ENCODE results near the gene MIDN. TPM values are rescaled to one million over a fixed set of nuclear protein-coding genes. Genes with fewer than 3 reads are reported as not detected.
"Not testable (repeated sequence)": the region's sequence is repeated elsewhere in the genome, so short reads cannot be mapped to it uniquely, and the experiment has no call there.

Gene MIDN
- total RNA-seq, 2 donors from 2014 or later = 202 to 276 TPM

GRCh38 chr19:1296078-1296477 lies 47.7 kb downstream of the MIDN start:
- DNase-seq = no peak
- no peak for ATAC-seq
- intact Hi-C loops (cut with DNase I, micrococcal nuclease) = no loop called here

GRCh38 chr19:1296575-1297271 lies 48.3 kb downstream of the MIDN start:
- intact Hi-C loops (cut with DNase I, micrococcal nuclease) = no loop called here
- DNase-seq (no peak), ATAC-seq (no peak)

- ATAC-seq (no peak), DNase-seq (no peak)
- intact Hi-C loops (cut with DNase I, micrococcal nuclease) = no loop called here
These were observed 49.9 kb downstream of the MIDN start for GRCh38 chr19:1298235-1298634.

- ATAC-seq = no peak
- DNase-seq = no peak
- intact Hi-C loops (cut with DNase I, micrococcal nuclease) = no loop called here
These were observed 51.4 kb downstream of the MIDN start for GRCh38 chr19:1299801-1300200.

GRCh38 chr19:1300744-1301490 lies 52.5 kb downstream of the MIDN start:
- intact Hi-C loops (cut with DNase I, micrococcal nuclease) = no loop called here
- DNase-seq = no peak
- no peak for ATAC-seq

GRCh38 chr19:1302533-1303239 lies 54.3 kb downstream of the MIDN start:
- ATAC-seq = no peak
- intact Hi-C loops (cut with DNase I, micrococcal nuclease) = no loop called here
- no peak for DNase-seq

- ATAC-seq (peak; percentile 97), DNase-seq (peak; percentile 74 to 79)
- intact Hi-C loops (cut with DNase I, micrococcal nuclease) = no loop called here
These were observed 56.0 kb downstream of the MIDN start for GRCh38 chr19:1304197-1304924.

- ATAC-seq; DNase-seq; intact Hi-C loops (cut with DNase I, micrococcal nuclease): not testable (repeated sequence)
These were observed 57.0 kb downstream of the MIDN start for GRCh38 chr19:1305354-1305753.

- ATAC-seq = no peak
- no peak for DNase-seq
- intact Hi-C loops (cut with DNase I, micrococcal nuclease) = no loop called here
These were observed 58.9 kb downstream of the MIDN start for GRCh38 chr19:1307320-1307719.

- DNase-seq = no peak
These were observed 59.4 kb downstream of the MIDN start for GRCh38 chr19:1307755-1308303.

GRCh38 chr19:1308718-1309117 lies 60.3 kb downstream of the MIDN start:
- no peak for DNase-seq
- intact Hi-C loops (cut with DNase I, micrococcal nuclease) = no loop called here
- ATAC-seq = no peak

More at GRCh38 chr19:1307755-1308303, 59.4 kb downstream of the MIDN start:
- intact Hi-C loops (cut with DNase I, micrococcal nuclease) = no loop called here
- ATAC-seq = no peak

Other genes starting within 250 kb of the MIDN start
- gene GRIN3B, start 248.2 kb upstream of the MIDN start, total RNA-seq = not detected
- 100 to 1,000 TPM; 185 to 224 TPM for gene TMEM259, start 227.5 kb upstream of the MIDN start, total RNA-seq
- not detected for gene RNU6-2, start 227.1 kb upstream of the MIDN start, total RNA-seq
- gene CNN2, start 222.0 kb upstream of the MIDN start, total RNA-seq = 100 to 1,000 TPM in 1 of 2 donors, 10 to 100 TPM in 1; 76.6 to 106 TPM
- gene ABCA7, start 208.5 kb upstream of the MIDN start, total RNA-seq = 10 to 100 TPM; 23.3 to 35.1 TPM
- 10 to 100 TPM; 37.9 to 47.2 TPM for gene ARHGAP45, start 181.4 kb upstream of the MIDN start, total RNA-seq
- gene POLR2E, start 153.2 kb upstream of the MIDN start, total RNA-seq = 100 to 1,000 TPM; 116 to 141 TPM
- 100 to 1,000 TPM; 162 to 176 TPM for gene GPX4, start 144.6 kb upstream of the MIDN start, total RNA-seq
- gene SBNO2, start 74.3 kb upstream of the MIDN start, total RNA-seq = 10 to 100 TPM; 58.6 to 71.9 TPM
- gene STK11, start 42.8 kb upstream of the MIDN start, total RNA-seq = 10 to 100 TPM; 71.8 to 91.8 TPM
- gene CBARP, start 10.6 kb upstream of the MIDN start, total RNA-seq = under 1 TPM; 0.21 to 0.50 TPM
- gene ATP5F1D, start 6.8 kb upstream of the MIDN start, total RNA-seq = 100 to 1,000 TPM; 341 to 530 TPM
- 100 to 1,000 TPM; 220 to 267 TPM for gene CIRBP, start 20.7 kb downstream of the MIDN start, total RNA-seq
- gene FAM174C, start 26.9 kb downstream of the MIDN start, total RNA-seq = 10 to 100 TPM; 43.7 to 48.9 TPM
- gene EFNA2, start 37.3 kb downstream of the MIDN start, total RNA-seq = 10 to 100 TPM; 83.8 to 85.4 TPM
- 100 to 1,000 TPM; 141 to 178 TPM for gene NDUFS7, start 135.3 kb downstream of the MIDN start, total RNA-seq
- gene GAMT, start 153.0 kb downstream of the MIDN start, total RNA-seq = 1 to 10 TPM; 2.3 to 2.5 TPM
- gene DAZAP1, start 159.0 kb downstream of the MIDN start, total RNA-seq = 100 to 1,000 TPM in 1 of 2 donors, 10 to 100 TPM in 1; 82.1 to 106 TPM
- 100 to 1,000 TPM; 908 to 922 TPM for gene RPS15, start 189.8 kb downstream of the MIDN start, total RNA-seq
- under 1 TPM; 0.18 to 0.56 TPM for gene APC2, start 201.5 kb downstream of the MIDN start, total RNA-seq
- 10 to 100 TPM; 34.2 to 35.7 TPM for gene C19orf25, start 230.6 kb downstream of the MIDN start, total RNA-seq
- gene PCSK4, start 241.8 kb downstream of the MIDN start, total RNA-seq = 1 to 10 TPM; 3.2 to 4.6 TPM
- 1 to 10 TPM; 3.5 to 4.1 TPM for gene REEP6, start 242.6 kb downstream of the MIDN start, total RNA-seq

All from left colon (tissue), 2 donors.